GM23248 (cell line): ENCODE data around the gene ASXL1. TPM values are rescaled to one million over a fixed set of nuclear protein-coding genes. Genes with fewer than 3 reads are reported as not detected.
A peak's percentile ranks its signal among the peaks of the same experiment; 100 is the strongest.
"Not testable (repeated sequence)": the region's sequence is repeated elsewhere in the genome, so short reads cannot be mapped to it uniquely, and the experiment has no call there.

Experiments used
- DNase-seq: peaks from one replicate; pipeline ENCODE4 v3.0.0-alpha.2; 2015
- H2AFZ ChIP-seq: fragments of 200-600 bp; sonication (generic); 2 replicates; pipeline ENCODE4 v1.6.1; 2016; ENCODE audit warnings: antibody characterized with exemption
- H3F3A ChIP-seq: fragments of 200-600 bp; sonication (generic); 2 replicates; pipeline ENCODE4 v1.6.1; 2016; ENCODE audit warnings: mild to moderate bottlenecking, antibody characterized with exemption, mixed run types; ENCODE audit not compliant: insufficient read depth
- H3K27ac ChIP-seq: fragments of 200-600 bp; sonication (generic); 2 replicates; pipeline ENCODE4 v1.5.1; 2016; ENCODE audit warnings: mild to moderate bottlenecking
- H3K27me3 ChIP-seq: fragments of 200-600 bp; sonication (generic); replicated peaks from 2 replicates; pipeline ENCODE4 v1.6.1; 2016; ENCODE audit warnings: mild to moderate bottlenecking; ENCODE audit not compliant: insufficient read depth
- H3K36me3 ChIP-seq: fragments of 200-600 bp; sonication (generic); 2 replicates; pipeline ENCODE4 v1.6.1; 2016; ENCODE audit warnings: low read depth, mild to moderate bottlenecking
- H3K4me1 ChIP-seq: fragments of 200-600 bp; sonication (generic); 2 replicates; pipeline ENCODE4 v1.6.1; 2016; ENCODE audit warnings: mild to moderate bottlenecking; ENCODE audit not compliant: insufficient read depth
- H3K4me2 ChIP-seq: fragments of 200-600 bp; sonication (generic); one replicate; pipeline ENCODE4 v1.6.1; 2016; ENCODE audit warnings: mild to moderate bottlenecking; ENCODE audit not compliant: unreplicated experiment
- H3K4me3 ChIP-seq: fragments of 200-600 bp; sonication (generic); 2 replicates; pipeline ENCODE4 v1.5.1; 2016; ENCODE audit warnings: mild to moderate bottlenecking
- H3K79me2 ChIP-seq: fragments of 200-600 bp; sonication (generic); 2 replicates; pipeline ENCODE4 v1.6.1; 2016; ENCODE audit warnings: mild to moderate bottlenecking; ENCODE audit not compliant: insufficient read depth
- H3K9ac ChIP-seq: fragments of 200-600 bp; sonication (generic); 2 replicates; pipeline ENCODE4 v1.6.1; 2016; ENCODE audit warnings: mild to moderate bottlenecking
- H3K9me2 ChIP-seq: fragments of 200-600 bp; sonication (generic); 2 replicates; pipeline ENCODE4 v1.6.1; 2016; ENCODE audit warnings: mixed run types, mild to moderate bottlenecking, moderate library complexity; ENCODE audit not compliant: insufficient read depth
- H3K9me3 ChIP-seq: fragments of 200-600 bp; sonication (generic); one replicate; pipeline ENCODE4 v1.6.1; 2017; ENCODE audit warnings: low read depth
- H4K20me1 ChIP-seq: fragments of 200-600 bp; sonication (generic); 2 replicates; pipeline ENCODE4 v1.6.0; 2016; ENCODE audit not compliant: insufficient read depth
- EZH2 ChIP-seq: fragments of 200-600 bp; sonication (generic); IDR thresholded peaks from 2 replicates; pipeline ENCODE4 v1.6.1; 2018; ENCODE audit warnings: antibody characterized with exemption, mild to moderate bottlenecking; ENCODE audit not compliant: insufficient read depth, poor library complexity, severe bottlenecking
- EZH2phosphoT487 ChIP-seq: fragments of 200-600 bp; sonication (generic); IDR thresholded peaks from 2 replicates; pipeline ENCODE4 v1.6.1; 2018; ENCODE audit warnings: antibody characterized with exemption, moderate library complexity, mild to moderate bottlenecking, low read depth; ENCODE audit not compliant: insufficient read depth
- WGBS, 2 experiments: methylation state at CpG; one replicate each; pipeline ENCODE4 v1.1.6; 2015 to 2017; ENCODE audit warnings: low lambda C conversion rate in 2 of 2, low coverage in 1 of 2; ENCODE audit errors: missing lambda C conversion rate in 2 of 2; 5-methylcytosine and 5-hydroxymethylcytosine counted together
- in situ Hi-C: fragments of 300-500 bp; cut with MboI; formaldehyde crosslinking; loops from 2 replicates; pipeline ENCODE4 v1.15.0; 2020
- polyA plus RNA-seq: library from polyadenylated mRNA; unstranded; fragments of >200 nt; fragmentation: Nextera tagmentation; extraction: Ambion mirVana; gene quantifications from 2 replicates; pipeline ENCODE4 v1.2.1, GENCODE V29; 2016
- total RNA-seq: library from RNA; depleted of rRNA; stranded (reverse); fragments of >200 nt; shearing (Covaris generic); gene quantifications from 2 replicates; pipeline ENCODE4 v1.2.3, GENCODE V29; 2014

Gene ASXL1
- total and polyA plus RNA-seq, 2 experiments from 2014 or later, result 13.8 to 39.9 TPM

- Histone ChIP-seq H2AFZ (no peak overlapping the region), H3K9ac (no peak overlapping the region), H3K79me2 (peaks cover 100% of the 10 kb centered on the region), H3K4me1 (peaks cover 12% of the 10 kb centered on the region), H3K9me3 (no peaks in the 10 kb centered on the region), H3F3A (peaks cover 19% of the 10 kb centered on the region), H4K20me1 (peaks cover 28% of the 10 kb centered on the region; the same call in 1 of the 2 replicates), H3K27ac (no peak overlapping the region), H3K4me2 (no peak overlapping the region), H3K36me3 (peaks cover 16% of the 10 kb centered on the region), H3K9me2 (no peaks in the 10 kb centered on the region), H3K27me3 (no peaks in the 10 kb centered on the region), H3K4me3 (no peak overlapping the region)
- WGBS, 2 experiments, result 94 to 97% methylated on average over 6 of the region's 6 CpGs
- DNase-seq, result peak; percentile 2
- no peak for TF ChIP-seq EZH2phosphoT487
- no peak for TF ChIP-seq EZH2
- in situ Hi-C loops, result no loop called here
Measured at GRCh38 chr20:32368925-32369324, 10.8 kb downstream of the ASXL1 start.

GRCh38 chr20:32370897-32371296 is 12.8 kb downstream of the ASXL1 start:
- peaks cover 19% of the 10 kb centered on the region for H3F3A ChIP-seq
- H2AFZ ChIP-seq, result no peak overlapping the region
- no peak overlapping the region for H3K9ac ChIP-seq
- H3K9me2 ChIP-seq, result no peaks in the 10 kb centered on the region
- H3K4me3 ChIP-seq, result no peak overlapping the region
- no peaks in the 10 kb centered on the region for H3K27me3 ChIP-seq
- peaks cover 22% of the 10 kb centered on the region; the same call in 1 of the 2 replicates for H4K20me1 ChIP-seq
- H3K4me2 ChIP-seq, result no peak overlapping the region
- H3K36me3 ChIP-seq, result peaks cover 22% of the 10 kb centered on the region
- WGBS, 2 experiments, result 98 to 100% methylated on average over 1 to 2 of the region's 2 CpGs
- DNase-seq, result no peak
- no peak overlapping the region for H3K27ac ChIP-seq
- H3K9me3 ChIP-seq, result no peaks in the 10 kb centered on the region
- TF ChIP-seq EZH2, result no peak
- no peak for TF ChIP-seq EZH2phosphoT487
- H3K79me2 ChIP-seq, result peaks cover 100% of the 10 kb centered on the region
- in situ Hi-C loops, result no loop called here
- peaks cover 12% of the 10 kb centered on the region for H3K4me1 ChIP-seq

GRCh38 chr20:32378461-32378860 is 20.3 kb downstream of the ASXL1 start:
- Histone ChIP-seq H3K4me2 (no peak overlapping the region), H3K27me3 (no peaks in the 10 kb centered on the region), H3K4me1 (no peaks in the 10 kb centered on the region), H3K9me2 (no peaks in the 10 kb centered on the region), H3K79me2 (peaks cover 97% of the 10 kb centered on the region), H2AFZ (no peak overlapping the region), H3K9me3 (no peaks in the 10 kb centered on the region), H3K27ac (no peak overlapping the region), H3F3A (no peaks in the 10 kb centered on the region), H3K9ac (no peak overlapping the region), H3K4me3 (no peak overlapping the region), H3K36me3 (peaks cover 7% of the 10 kb centered on the region), H4K20me1 (no peaks in the 10 kb centered on the region)
- in situ Hi-C loops, result no loop called here
- TF ChIP-seq EZH2phosphoT487 (no peak), EZH2 (no peak)
- no peak for DNase-seq
- WGBS, 2 experiments, result 95 to 98% methylated on average over 2 of the region's 2 CpGs

GRCh38 chr20:32380037-32380436 is 21.9 kb downstream of the ASXL1 start:
- H3K4me3 ChIP-seq, H3K9me2 ChIP-seq, H3K4me1 ChIP-seq, H3K27ac ChIP-seq, H3K36me3 ChIP-seq, H3K27me3 ChIP-seq, H3K9me3 ChIP-seq, DNase-seq, H3F3A ChIP-seq, in situ Hi-C loops, H3K4me2 ChIP-seq, H4K20me1 ChIP-seq, H2AFZ ChIP-seq, H3K9ac ChIP-seq: not testable (repeated sequence)
- WGBS, 2 experiments, result 87 to 88% methylated on average over 9 of the region's 9 CpGs
- peaks cover 97% of the 10 kb centered on the region for H3K79me2 ChIP-seq

GRCh38 chr20:32380745-32381144 is 22.6 kb downstream of the ASXL1 start:
- Histone ChIP-seq H2AFZ (no peak overlapping the region), H3K9me2 (no peaks in the 10 kb centered on the region), H3K9ac (no peak overlapping the region), H3K36me3 (peaks cover 2% of the 10 kb centered on the region; the same call in 1 of the 2 replicates), H3K4me1 (peaks cover 13% of the 10 kb centered on the region), H4K20me1 (peaks cover 4% of the 10 kb centered on the region; the same call in 1 of the 2 replicates), H3K27me3 (no peaks in the 10 kb centered on the region), H3K27ac (no peak overlapping the region), H3K4me3 (no peak overlapping the region), H3K4me2 (no peak overlapping the region), H3K79me2 (peaks cover 97% of the 10 kb centered on the region), H3F3A (peaks cover 13% of the 10 kb centered on the region), H3K9me3 (no peaks in the 10 kb centered on the region)
- in situ Hi-C loops, result no loop called here
- TF ChIP-seq EZH2phosphoT487 (no peak), EZH2 (no peak)
- no peak for DNase-seq
- 97 to 100% methylated on average over 3 of the region's 3 CpGs for WGBS, 2 experiments
